BLaER1 (cell line): ENCODE measurements around the gene CDCA4.

Experiments
- H3K27ac ChIP-seq: shearing (Covaris generic); formaldehyde crosslinking; 2 replicates; pipeline ENCODE4 v1.8.1; 2022
- H3K27me3 ChIP-seq: shearing (Covaris generic); formaldehyde crosslinking; 2 replicates; pipeline ENCODE4 v1.8.1; 2022
- H3K36me3 ChIP-seq: shearing (Covaris generic); formaldehyde crosslinking; 2 replicates; pipeline ENCODE4 v1.8.1; 2022
- H3K4me1 ChIP-seq: shearing (Covaris generic); formaldehyde crosslinking; 2 replicates; pipeline ENCODE4 v1.8.1; 2022
- H3K4me2 ChIP-seq: shearing (Covaris generic); formaldehyde crosslinking; 2 replicates; pipeline ENCODE4 v1.8.1; 2022
- H3K4me3 ChIP-seq: shearing (Covaris generic); formaldehyde crosslinking; 2 replicates; pipeline ENCODE4 v1.8.1; 2022
- H3K9ac ChIP-seq: shearing (Covaris generic); formaldehyde crosslinking; 2 replicates; pipeline ENCODE4 v1.8.1; 2022
- H3K9me3 ChIP-seq: shearing (Covaris generic); formaldehyde crosslinking; 2 replicates; pipeline ENCODE4 v1.8.1; 2022
- H4K20me1 ChIP-seq: shearing (Covaris generic); formaldehyde crosslinking; 2 replicates; pipeline ENCODE4 v1.8.1; 2022
- Cebpa-rat ChIP-seq: shearing (Covaris generic); IDR thresholded peaks from 2 replicates; pipeline ENCODE4 v1.8.1; 2022

Gene CDCA4

GRCh38 chr14:104983231-104983721, 37.6 kb downstream of the CDCA4 start:
- H3K27me3 ChIP-seq = no peaks in the 10 kb centered on the region
- TF ChIP-seq Cebpa-rat = no peak
- no peaks in the 10 kb centered on the region for H3K9me3 ChIP-seq
- no peaks in the 10 kb centered on the region for H4K20me1 ChIP-seq
- peak overlapping the region; percentile 4; the same call in 1 of the 2 replicates for H3K9ac ChIP-seq
- no peak overlapping the region for H3K4me3 ChIP-seq
- H3K36me3 ChIP-seq = no peaks in the 10 kb centered on the region
- peaks cover 94% of the 10 kb centered on the region for H3K4me1 ChIP-seq
- peak overlapping the region; percentile 100 for H3K4me2 ChIP-seq
- H3K27ac ChIP-seq = peak overlapping the region; percentile 77

DNA sequence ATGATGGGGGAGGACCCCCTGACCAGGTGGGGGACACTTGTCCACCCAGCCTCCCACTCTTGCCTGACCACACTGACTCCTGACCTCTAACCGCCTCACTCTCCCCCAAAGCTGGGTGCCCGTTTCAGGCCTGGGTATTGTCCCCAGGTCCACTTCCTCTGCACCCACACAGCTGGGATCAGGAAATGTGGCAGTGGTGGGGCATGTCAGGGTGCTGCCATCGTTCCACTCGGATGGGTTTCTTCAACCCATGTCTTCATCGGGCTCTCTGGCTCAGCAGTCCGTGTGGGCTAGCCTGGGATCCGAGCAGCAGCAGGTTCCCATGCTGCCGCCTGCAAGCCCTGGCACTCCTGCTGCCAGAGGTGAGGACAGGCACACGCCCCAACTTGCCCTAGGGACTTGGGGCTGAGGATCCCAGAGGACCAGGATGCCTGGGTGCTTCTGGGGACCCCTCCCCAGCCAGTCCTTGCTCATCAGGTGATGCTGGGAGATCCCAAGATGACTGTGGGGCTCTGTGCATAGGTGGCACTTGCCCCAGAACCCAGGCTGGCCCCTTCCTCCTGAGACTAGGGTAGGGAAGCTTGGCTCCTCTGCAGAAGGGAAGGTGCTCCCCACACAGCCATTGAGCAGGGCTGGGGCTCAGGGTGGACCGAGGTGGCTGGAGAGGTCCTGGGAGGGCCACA, 38.2 kb downstream of the CDCA4 start:
- H3K9me3 ChIP-seq = no peaks in the 10 kb centered on the region
- peak overlapping the region; percentile 100 for H3K4me2 ChIP-seq
- H3K27me3 ChIP-seq = no peaks in the 10 kb centered on the region
- H3K9ac ChIP-seq = peak overlapping the region; percentile 4; the same call in 1 of the 2 replicates
- peak overlapping the region; percentile 77 for H3K27ac ChIP-seq
- no peak for TF ChIP-seq Cebpa-rat
- peaks cover 88% of the 10 kb centered on the region for H3K4me1 ChIP-seq
- H4K20me1 ChIP-seq = no peaks in the 10 kb centered on the region
- no peak overlapping the region for H3K4me3 ChIP-seq
- no peaks in the 10 kb centered on the region for H3K36me3 ChIP-seq

GRCh38 chr14:104981699-104982541, 39.0 kb downstream of the CDCA4 start:
- H3K4me3 ChIP-seq = peak overlapping the region; percentile 30; the same call in 1 of the 2 replicates
- no peaks in the 10 kb centered on the region for H3K9me3 ChIP-seq
- peaks cover 5% of the 10 kb centered on the region for H4K20me1 ChIP-seq
- peak overlapping the region; percentile 100 for H3K4me2 ChIP-seq
- peak overlapping the region; percentile 77 for H3K27ac ChIP-seq
- no peaks in the 10 kb centered on the region for H3K27me3 ChIP-seq
- no peaks in the 10 kb centered on the region for H3K36me3 ChIP-seq
- peak overlapping the region; percentile 64 for H3K9ac ChIP-seq
- TF ChIP-seq Cebpa-rat = no peak
- H3K4me1 ChIP-seq = peaks cover 88% of the 10 kb centered on the region

DNA sequence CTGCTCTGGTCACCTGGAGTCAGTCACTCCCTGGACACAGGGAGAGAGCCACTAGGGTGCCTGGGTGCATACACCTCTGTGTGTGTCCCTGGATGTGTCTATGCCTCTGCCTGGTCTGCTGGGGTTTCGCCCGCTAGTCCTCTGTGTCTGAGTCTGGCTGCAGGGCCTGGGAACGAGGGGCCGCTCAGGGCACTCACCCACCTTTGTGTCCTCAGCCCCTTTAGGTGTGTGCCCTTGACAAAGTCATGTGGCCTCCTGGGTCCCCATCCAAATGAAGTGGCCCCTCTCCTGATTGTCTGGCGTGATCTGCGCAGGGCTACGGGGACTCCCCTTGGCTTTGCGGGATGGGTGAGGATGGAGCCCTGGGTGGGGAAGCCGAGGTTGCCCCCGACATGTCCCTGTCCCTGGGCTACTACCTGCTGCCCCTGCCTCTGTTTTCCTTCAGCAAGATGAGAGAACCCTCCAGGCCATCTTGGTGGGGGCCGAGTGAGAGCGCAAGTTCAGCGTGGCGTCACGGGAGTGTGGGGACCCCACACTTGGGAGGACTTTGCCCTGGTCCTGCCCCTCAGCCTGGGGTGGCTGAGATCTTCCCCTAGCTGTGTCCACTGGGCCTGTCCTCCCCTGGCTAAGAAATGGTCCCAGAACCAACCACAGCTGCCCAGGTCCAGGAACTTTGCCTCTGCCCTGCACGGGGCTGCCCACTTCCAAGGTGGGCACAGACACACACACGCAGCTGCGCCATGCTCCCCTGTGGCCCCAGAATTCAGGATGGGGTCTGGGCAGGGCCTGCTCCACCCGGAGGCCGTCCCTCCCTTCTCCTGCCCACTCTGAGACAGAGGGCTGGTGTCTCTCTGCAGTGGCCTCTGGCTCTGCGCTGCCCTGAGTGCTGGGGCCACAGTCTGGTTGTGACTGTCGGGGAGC, 40.0 kb downstream of the CDCA4 start:
- Histone ChIP-seq H3K27me3 (no peaks in the 10 kb centered on the region), H3K4me3 (no peak overlapping the region; the same call in 1 of the 2 replicates), H3K4me2 (peak overlapping the region; percentile 100), H3K36me3 (no peaks in the 10 kb centered on the region), H3K4me1 (peaks cover 87% of the 10 kb centered on the region), H3K27ac (peak overlapping the region; percentile 77), H3K9ac (peak overlapping the region; percentile 64), H3K9me3 (no peaks in the 10 kb centered on the region), H4K20me1 (peaks cover 11% of the 10 kb centered on the region)
- no peak for TF ChIP-seq Cebpa-rat

- peaks cover 17% of the 10 kb centered on the region for H4K20me1 ChIP-seq
- H3K36me3 ChIP-seq = no peaks in the 10 kb centered on the region
- H3K27me3 ChIP-seq = no peaks in the 10 kb centered on the region
- H3K4me1 ChIP-seq = peaks cover 90% of the 10 kb centered on the region
- H3K9me3 ChIP-seq = no peaks in the 10 kb centered on the region
- TF ChIP-seq Cebpa-rat = no peak
- H3K4me2 ChIP-seq = 0 out of 2 replicates have a peak overlapping the region, but pooled peaks have one; percentile 100
- no peak overlapping the region for H3K4me3 ChIP-seq
- no peak overlapping the region for H3K9ac ChIP-seq
- peak overlapping the region; percentile 77; the same call in 1 of the 2 replicates for H3K27ac ChIP-seq
Observed at GRCh38 chr14:104979758-104980610, 40.9 kb downstream of the CDCA4 start.

DNA sequence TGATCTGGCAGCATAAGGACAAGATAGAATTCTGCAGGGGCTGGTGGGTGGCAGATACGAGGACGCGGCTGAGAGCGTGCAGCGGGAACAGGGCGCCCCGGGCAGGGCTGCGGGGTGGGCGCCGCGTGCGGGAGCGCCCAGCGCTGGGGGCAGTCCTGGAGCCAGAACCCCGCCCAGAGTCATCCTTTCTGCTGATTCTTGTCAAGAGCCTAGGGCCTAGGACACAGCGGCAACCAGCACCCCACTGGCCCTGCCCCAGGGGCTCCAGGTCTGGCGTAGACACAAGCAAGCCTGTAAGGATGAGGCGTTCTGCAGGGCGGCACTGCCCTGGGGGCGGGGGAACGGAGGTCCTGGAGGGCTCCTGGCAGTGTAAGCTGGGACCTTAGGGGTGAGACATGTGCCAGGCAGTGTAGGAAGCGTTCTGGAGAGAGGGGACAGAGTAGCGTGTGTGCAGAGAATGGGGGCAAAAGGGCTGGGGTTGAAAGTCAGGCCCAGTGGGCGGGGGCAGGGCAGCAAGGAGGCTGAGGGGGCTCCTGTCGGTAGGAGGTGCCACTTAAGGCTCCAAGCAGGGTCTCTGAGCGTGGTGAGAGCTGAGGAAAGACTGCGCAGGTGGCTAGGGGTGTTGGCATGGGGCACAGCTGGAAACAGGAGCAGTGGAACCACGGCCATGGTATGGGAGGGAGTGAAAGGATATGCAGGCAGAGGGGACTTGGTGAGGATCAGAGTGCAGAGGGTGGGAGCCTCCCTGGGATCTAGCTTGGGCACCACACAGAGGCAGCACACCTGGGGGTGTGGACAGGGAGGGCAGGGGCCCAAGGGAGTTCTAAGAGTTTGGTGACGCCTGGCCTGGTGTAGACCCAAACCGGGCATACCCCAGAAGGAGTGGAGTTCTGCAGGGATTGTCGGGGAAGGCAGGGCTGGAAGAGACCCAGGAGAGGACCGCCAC, 41.9 kb downstream of the CDCA4 start:
- Histone ChIP-seq H3K27ac (peak overlapping the region; percentile 4; the same call in 1 of the 2 replicates), H3K4me2 (peak overlapping the region; percentile 100), H4K20me1 (peaks cover 19% of the 10 kb centered on the region), H3K27me3 (no peaks in the 10 kb centered on the region), H3K9ac (no peak overlapping the region), H3K9me3 (no peaks in the 10 kb centered on the region), H3K4me3 (no peak overlapping the region), H3K36me3 (no peaks in the 10 kb centered on the region), H3K4me1 (peaks cover 80% of the 10 kb centered on the region)
- TF ChIP-seq Cebpa-rat = no peak

GRCh38 chr14:104977681-104978653, 42.9 kb downstream of the CDCA4 start, which contains the start of gene AHNAK2:
Gene AHNAK2 (minus strand): TSS chr14:104978374. CDS start chr14:104978237, 137 bp downstream.
- no peak for TF ChIP-seq Cebpa-rat
- H4K20me1 ChIP-seq = peaks cover 19% of the 10 kb centered on the region
- H3K27ac ChIP-seq = peak within 1 kb of the TSS; percentile 70; the same call in 1 of the 2 replicates
- peak within 1 kb of the TSS; percentile 100 for H3K4me2 ChIP-seq
- H3K27me3 ChIP-seq = no peaks in the 10 kb centered on the region
- no peaks in the 10 kb centered on the region for H3K9me3 ChIP-seq
- H3K4me1 ChIP-seq = peaks cover 74% of the 10 kb centered on the region
- peak within 1 kb of the TSS; percentile 77 for H3K9ac ChIP-seq
- no peaks in the 10 kb centered on the region for H3K36me3 ChIP-seq
- H3K4me3 ChIP-seq = peak within 1 kb of the TSS; percentile 70
